Left ventricle myocardium inferior (tissue), 1 donor: ENCODE data around the gene VPS16. TPM values are rescaled to one million over a fixed set of nuclear protein-coding genes. Genes with fewer than 3 reads are reported as not detected.

Experiments used
- DNase-seq: peaks from one replicate; pipeline ENCODE4 v3.0.0-alpha.2; 2020
- H3K27ac ChIP-seq: fragments of 200-600 bp; replicated peaks from 2 replicates; pipeline ENCODE4 v1.8.0; 2021
- H3K27me3 ChIP-seq: fragments of 200-600 bp; 2 replicates; pipeline ENCODE4 v1.8.0; 2021; ENCODE audit warnings: low read depth
- H3K36me3 ChIP-seq: fragments of 200-600 bp; 2 replicates; pipeline ENCODE4 v1.8.0; 2021
- H3K4me1 ChIP-seq: fragments of 200-600 bp; 2 replicates; pipeline ENCODE4 v1.8.0; 2021
- H3K4me3 ChIP-seq: fragments of 200-600 bp; 2 replicates; pipeline ENCODE4 v1.8.0; 2021; ENCODE audit warnings: mild to moderate bottlenecking, moderate library complexity
- H3K9me3 ChIP-seq: fragments of 200-600 bp; replicated peaks from 2 replicates; pipeline ENCODE4 v1.8.0; 2021
- intact Hi-C: fragments of 100-400 bp; cut with micrococcal nuclease; formaldehyde crosslinking; loops from one replicate; pipeline ENCODE4 v1.11.0; 2022
- total RNA-seq: library from RNA; stranded (reverse); fragmentation: NEBNext Ultra II Directional; extraction: Animal tissue kit (Norgen Biotek cat#: 25700); gene quantifications from one replicate; pipeline ENCODE4 v1.2.1, GENCODE V29; 2021
- TF ChIP-seq, protein P1 (sequence below): fragments of 200-600 bp; IDR thresholded peaks from 2 replicates; pipeline ENCODE4 v1.8.0; 2021; ENCODE audit warnings: antibody characterized with exemption, mild to moderate bottlenecking, borderline replicate concordance
- donor health status: DM: no; HTN: yes; CAD: no; lungs with severe emphysema.

VPS16 gene
- total RNA-seq, 1 donor from 2014 or later: 15.7 TPM

- Histone ChIP-seq H3K27me3 (no peaks in the 10 kb centered on the region), H3K4me1 (peaks cover 2% of the 10 kb centered on the region), H3K4me3 (no peak overlapping the region), H3K36me3 (no peaks in the 10 kb centered on the region), H3K27ac (no peak overlapping the region), H3K9me3 (no peaks in the 10 kb centered on the region)
- DNase-seq: no peak
- TF ChIP-seq, protein P1, sequence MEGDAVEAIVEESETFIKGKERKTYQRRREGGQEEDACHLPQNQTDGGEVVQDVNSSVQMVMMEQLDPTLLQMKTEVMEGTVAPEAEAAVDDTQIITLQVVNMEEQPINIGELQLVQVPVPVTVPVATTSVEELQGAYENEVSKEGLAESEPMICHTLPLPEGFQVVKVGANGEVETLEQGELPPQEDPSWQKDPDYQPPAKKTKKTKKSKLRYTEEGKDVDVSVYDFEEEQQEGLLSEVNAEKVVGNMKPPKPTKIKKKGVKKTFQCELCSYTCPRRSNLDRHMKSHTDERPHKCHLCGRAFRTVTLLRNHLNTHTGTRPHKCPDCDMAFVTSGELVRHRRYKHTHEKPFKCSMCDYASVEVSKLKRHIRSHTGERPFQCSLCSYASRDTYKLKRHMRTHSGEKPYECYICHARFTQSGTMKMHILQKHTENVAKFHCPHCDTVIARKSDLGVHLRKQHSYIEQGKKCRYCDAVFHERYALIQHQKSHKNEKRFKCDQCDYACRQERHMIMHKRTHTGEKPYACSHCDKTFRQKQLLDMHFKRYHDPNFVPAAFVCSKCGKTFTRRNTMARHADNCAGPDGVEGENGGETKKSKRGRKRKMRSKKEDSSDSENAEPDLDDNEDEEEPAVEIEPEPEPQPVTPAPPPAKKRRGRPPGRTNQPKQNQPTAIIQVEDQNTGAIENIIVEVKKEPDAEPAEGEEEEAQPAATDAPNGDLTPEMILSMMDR: no peak
- intact Hi-C loops: no loop called here
Measured at GRCh38 chr20:2846698-2847097, 6.2 kb downstream of the VPS16 start.

GRCh38 chr20:2847802-2848201 is 7.3 kb downstream of the VPS16 start:
- no peak for DNase-seq
- intact Hi-C loops: no loop called here
- TF ChIP-seq, protein P1: no peak
- no peak overlapping the region for H3K27ac ChIP-seq
- H3K36me3 ChIP-seq: no peaks in the 10 kb centered on the region
- H3K4me1 ChIP-seq: peaks cover 8% of the 10 kb centered on the region
- H3K9me3 ChIP-seq: no peaks in the 10 kb centered on the region
- H3K27me3 ChIP-seq: no peaks in the 10 kb centered on the region
- no peak overlapping the region for H3K4me3 ChIP-seq

DNA sequence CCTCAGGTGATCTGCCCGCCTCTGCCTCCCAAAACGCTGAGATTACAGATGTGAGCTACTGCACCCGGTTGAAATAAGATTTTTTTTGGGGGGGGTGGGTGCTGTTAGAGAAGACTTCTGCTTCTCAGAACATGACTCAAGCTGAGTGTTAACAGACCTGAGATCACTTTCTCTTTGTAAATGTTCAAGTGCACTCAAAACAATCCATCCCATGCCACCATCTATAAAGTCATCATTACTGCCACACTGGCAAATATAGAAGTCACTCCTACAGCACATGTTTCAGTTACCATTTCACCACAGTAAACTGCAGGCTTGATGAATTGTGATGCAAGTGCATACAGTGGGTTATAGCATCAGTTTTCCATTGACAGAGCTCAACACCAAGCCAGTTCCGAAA is 9.0 kb downstream of the VPS16 start:
- H3K4me3 ChIP-seq: no peak overlapping the region
- intact Hi-C loops: no loop called here
- H3K4me1 ChIP-seq: peaks cover 8% of the 10 kb centered on the region
- H3K9me3 ChIP-seq: no peaks in the 10 kb centered on the region
- DNase-seq: no peak
- no peak overlapping the region for H3K27ac ChIP-seq
- TF ChIP-seq, protein P1: no peak
- no peaks in the 10 kb centered on the region for H3K27me3 ChIP-seq
- no peaks in the 10 kb centered on the region for H3K36me3 ChIP-seq

DNA sequence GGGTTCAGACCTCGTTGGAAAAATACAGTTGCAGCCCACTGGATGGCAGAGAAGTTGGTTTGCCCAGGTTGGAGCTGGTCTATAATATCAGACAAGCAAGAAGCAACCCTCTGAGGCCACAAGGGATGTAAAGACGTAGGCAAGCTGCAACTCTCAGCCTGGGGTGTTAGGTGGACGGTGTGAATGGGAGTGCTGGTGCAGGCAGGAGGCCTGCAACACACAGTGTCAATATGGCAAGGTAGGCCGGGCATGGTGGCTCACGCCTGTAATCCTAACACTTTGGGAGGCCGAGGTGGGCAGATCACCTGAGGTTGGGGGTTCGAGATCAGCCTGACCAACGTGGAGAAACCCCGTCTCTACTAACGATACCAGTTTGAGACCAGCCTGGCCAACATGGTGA is 10.5 kb downstream of the VPS16 start:
- H3K27ac ChIP-seq: no peak overlapping the region
- no peaks in the 10 kb centered on the region for H3K9me3 ChIP-seq
- intact Hi-C loops: no loop called here
- DNase-seq: no peak
- H3K36me3 ChIP-seq: no peaks in the 10 kb centered on the region
- TF ChIP-seq, protein P1: no peak
- peaks cover 8% of the 10 kb centered on the region for H3K4me1 ChIP-seq
- no peaks in the 10 kb centered on the region for H3K27me3 ChIP-seq
- H3K4me3 ChIP-seq: no peak overlapping the region

GRCh38 chr20:2858591-2858990 is 18.0 kb downstream of the VPS16 start:
- no peaks in the 10 kb centered on the region for H3K9me3 ChIP-seq
- no peak overlapping the region for H3K4me3 ChIP-seq
- DNase-seq: no peak
- H3K27me3 ChIP-seq: no peaks in the 10 kb centered on the region
- H3K36me3 ChIP-seq: peaks cover 31% of the 10 kb centered on the region
- peaks cover 14% of the 10 kb centered on the region for H3K4me1 ChIP-seq
- TF ChIP-seq, protein P1: no peak
- no peak overlapping the region for H3K27ac ChIP-seq
- intact Hi-C loops: no loop called here
